K562 (cell line): ENCODE measurements around the gene RAI1.

Experiments used
- FOXJ3 ChIP-seq: sonication (generic); formaldehyde crosslinking; IDR thresholded peaks from 2 replicates; pipeline ENCODE4 v1.4.0; 2020; ENCODE audit warnings: mild to moderate bottlenecking, missing genetic modification reagents
- TF ChIP-seq, protein P1 (sequence below): fragments of 450-650 bp; formaldehyde crosslinking; IDR thresholded peaks from 2 replicates; pipeline ENCODE4 v1.4.0; 2020; ENCODE audit warnings: mild to moderate bottlenecking, mixed read lengths

DNA sequence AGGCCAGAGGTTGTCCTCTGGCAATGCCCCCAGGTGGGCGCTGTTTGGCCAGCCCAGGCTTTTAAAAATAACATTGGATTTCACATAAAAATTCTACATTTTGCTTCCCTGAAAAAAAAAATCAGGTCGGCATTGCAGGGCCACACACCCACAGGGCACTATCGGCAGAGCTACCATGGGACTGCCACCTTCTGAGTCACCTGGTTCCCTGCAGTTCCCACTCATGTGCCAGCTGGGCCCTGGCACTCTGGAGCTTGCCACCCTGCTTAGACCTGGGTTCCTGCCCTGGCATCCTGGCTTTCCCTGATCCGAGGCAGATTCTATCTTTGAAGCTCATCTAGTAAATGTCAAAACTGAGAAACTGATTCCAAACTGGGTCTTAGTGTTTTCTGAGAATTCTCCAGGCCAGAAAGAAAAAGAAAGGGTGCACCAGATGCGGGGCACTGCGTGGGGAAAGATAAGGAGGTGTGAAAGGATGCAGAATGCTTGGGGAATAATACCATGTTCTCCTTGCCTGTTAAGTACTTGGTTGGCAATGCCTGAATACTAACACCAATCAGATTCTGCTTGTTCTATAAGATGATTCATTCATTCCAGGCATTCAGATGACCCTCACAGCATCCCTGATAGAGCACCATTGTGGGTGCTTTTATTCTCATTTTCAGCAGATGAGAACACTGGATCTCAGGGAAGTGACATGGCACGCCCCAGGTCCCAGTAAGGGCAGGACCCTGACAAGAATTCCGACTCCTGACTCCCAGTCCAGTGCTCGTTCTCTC lies 51.8 kb downstream of the RAI1 start:
- TF ChIP-seq, protein P1, sequence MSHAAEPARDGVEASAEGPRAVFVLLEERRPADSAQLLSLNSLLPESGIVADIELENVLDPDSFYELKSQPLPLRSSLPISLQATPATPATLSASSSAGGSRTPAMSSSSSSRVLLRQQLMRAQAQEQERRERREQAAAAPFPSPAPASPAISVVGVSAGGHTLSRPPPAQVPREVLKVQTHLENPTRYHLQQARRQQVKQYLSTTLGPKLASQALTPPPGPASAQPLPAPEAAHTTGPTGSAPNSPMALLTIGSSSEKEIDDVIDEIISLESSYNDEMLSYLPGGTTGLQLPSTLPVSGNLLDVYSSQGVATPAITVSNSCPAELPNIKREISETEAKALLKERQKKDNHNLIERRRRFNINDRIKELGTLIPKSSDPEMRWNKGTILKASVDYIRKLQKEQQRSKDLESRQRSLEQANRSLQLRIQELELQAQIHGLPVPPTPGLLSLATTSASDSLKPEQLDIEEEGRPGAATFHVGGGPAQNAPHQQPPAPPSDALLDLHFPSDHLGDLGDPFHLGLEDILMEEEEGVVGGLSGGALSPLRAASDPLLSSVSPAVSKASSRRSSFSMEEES: no peak
- no peak for TF ChIP-seq FOXJ3 (CRISPR knock-in tag)
